HEK293 (cell line): ENCODE measurements around the gene SBF2.

Experiments used
- CTCF ChIA-PET: fragments of 350-600 bp; formaldehyde crosslinking; extraction: SDS; loops from one replicate; lab custom pipeline; 2021; ENCODE audit warnings: antibody characterized with exemption; lab: Yijun Ruan, JAX
- POLR2A ChIA-PET: fragments of 300-600 bp; formaldehyde crosslinking; extraction: SDS; loops from one replicate; lab custom pipeline; 2020; ENCODE audit warnings: antibody characterized with exemption, inconsistent platforms; lab: Yijun Ruan, JAX
- H3K27ac ChIP-seq: fragments of 200-500 bp; sonication (Bioruptor generic); 2 replicates; pipeline ENCODE4 v1.5.1; 2014; ENCODE audit warnings: low read depth, low read length, control low read depth, inconsistent platforms; ENCODE audit errors: extremely low read depth
- H3K36me3 ChIP-seq, 2 experiments: fragments of 200-500 bp in 1 of 2; sonication (Bioruptor generic) in 1 of 2; 1 replicate in 1 of 2; 2 replicates in 1 of 2; pipeline ENCODE4 v1.5.1; 2014 to 2017; ENCODE audit warnings: inconsistent platforms in 2 of 2, low read length in 2 of 2; ENCODE audit not compliant: control insufficient read depth in 2 of 2, insufficient read depth in 1 of 2
- H3K4me1 ChIP-seq: fragments of 200-500 bp; sonication (Bioruptor generic); 2 replicates; pipeline ENCODE4 v1.5.1; 2014; ENCODE audit warnings: mild to moderate bottlenecking, low read length, inconsistent platforms; ENCODE audit not compliant: control insufficient read depth, insufficient read depth
- H3K4me3 ChIP-seq: 2 replicates; pipeline ENCODE4 v1.5.1; 2011; ENCODE audit warnings: low read depth, mild to moderate bottlenecking, control low read depth, low read length, moderate library complexity
- H3K9me3 ChIP-seq: fragments of 200-500 bp; sonication (Bioruptor generic); 2 replicates; pipeline ENCODE4 v1.5.1; 2014; ENCODE audit warnings: low read depth, low read length, inconsistent platforms; ENCODE audit not compliant: control insufficient read depth, insufficient read depth
- ELK4 ChIP-seq: IDR thresholded peaks from 2 replicates; pipeline ENCODE4 v1.6.1; 2011; ENCODE audit warnings: mild to moderate bottlenecking, low read depth, low read length, borderline replicate concordance
- GFI1B ChIP-seq: fragments of 450-650 bp; formaldehyde crosslinking; IDR thresholded peaks from 2 replicates; pipeline ENCODE4 v1.5.1; 2016; ENCODE audit warnings: missing biosample characterization, missing genetic modification characterization
- GLIS1 ChIP-seq: fragments of 450-650 bp; formaldehyde crosslinking; IDR thresholded peaks from 2 replicates; pipeline ENCODE4 v1.5.1; 2016; ENCODE audit warnings: missing biosample characterization, missing genetic modification characterization
- PRDM10 ChIP-seq: fragments of 450-650 bp; formaldehyde crosslinking; IDR thresholded peaks from 2 replicates; pipeline ENCODE4 v1.5.1; 2016; ENCODE audit warnings: missing biosample characterization, missing genetic modification characterization
- WT1 ChIP-seq: fragments of 450-650 bp; formaldehyde crosslinking; IDR thresholded peaks from 2 replicates; pipeline ENCODE4 v1.5.1; 2016; ENCODE audit warnings: missing biosample characterization, missing genetic modification characterization
- ZBTB1 ChIP-seq: fragments of 450-650 bp; formaldehyde crosslinking; IDR thresholded peaks from 2 replicates; pipeline ENCODE4 v1.5.1; 2016; ENCODE audit warnings: missing biosample characterization, missing genetic modification characterization
- ZFP37 ChIP-seq: fragments of 450-650 bp; formaldehyde crosslinking; IDR thresholded peaks from 2 replicates; pipeline ENCODE4 v1.5.1; 2016; ENCODE audit warnings: missing biosample characterization, missing genetic modification characterization
- ZNF155 ChIP-seq: fragments of 450-650 bp; formaldehyde crosslinking; IDR thresholded peaks from 2 replicates; pipeline ENCODE4 v1.5.1; 2016; ENCODE audit warnings: missing biosample characterization, missing genetic modification characterization
- ZNF24 ChIP-seq: fragments of 450-650 bp; formaldehyde crosslinking; IDR thresholded peaks from 2 replicates; pipeline ENCODE4 v1.5.1; 2016; ENCODE audit warnings: missing biosample characterization, missing genetic modification characterization
- ZNF426 ChIP-seq: fragments of 450-650 bp; formaldehyde crosslinking; IDR thresholded peaks from 2 replicates; pipeline ENCODE4 v1.5.1; 2017; ENCODE audit warnings: missing biosample characterization, missing genetic modification characterization, mild to moderate bottlenecking, inconsistent platforms, moderate library complexity
- ZNF623 ChIP-seq: fragments of 450-650 bp; formaldehyde crosslinking; IDR thresholded peaks from 2 replicates; pipeline ENCODE4 v1.5.1; 2016; ENCODE audit warnings: missing biosample characterization, missing genetic modification characterization
- ZNF785 ChIP-seq: fragments of 450-650 bp; formaldehyde crosslinking; IDR thresholded peaks from 2 replicates; pipeline ENCODE4 v1.5.1; 2016; ENCODE audit warnings: missing biosample characterization, missing genetic modification characterization
- ZSCAN18 ChIP-seq: fragments of 450-650 bp; formaldehyde crosslinking; IDR thresholded peaks from 2 replicates; pipeline ENCODE4 v1.5.1; 2016; ENCODE audit warnings: missing biosample characterization, missing genetic modification characterization
- TF ChIP-seq, protein P1 (sequence below): fragments of 450-650 bp; formaldehyde crosslinking; IDR thresholded peaks from 2 replicates; pipeline ENCODE4 v1.5.1; 2016; ENCODE audit warnings: missing biosample characterization, missing genetic modification characterization
- TF ChIP-seq, protein P2 (sequence below): fragments of 450-650 bp; formaldehyde crosslinking; IDR thresholded peaks from 2 replicates; pipeline ENCODE4 v1.5.1; 2017; ENCODE audit warnings: missing biosample characterization, missing genetic modification characterization
- TF ChIP-seq, protein P3 (sequence below): fragments of 450-650 bp; formaldehyde crosslinking; IDR thresholded peaks from 2 replicates; pipeline ENCODE4 v1.5.1; 2017; ENCODE audit warnings: missing biosample characterization, mild to moderate bottlenecking, missing genetic modification characterization, moderate library complexity

SBF2 gene

DNA sequence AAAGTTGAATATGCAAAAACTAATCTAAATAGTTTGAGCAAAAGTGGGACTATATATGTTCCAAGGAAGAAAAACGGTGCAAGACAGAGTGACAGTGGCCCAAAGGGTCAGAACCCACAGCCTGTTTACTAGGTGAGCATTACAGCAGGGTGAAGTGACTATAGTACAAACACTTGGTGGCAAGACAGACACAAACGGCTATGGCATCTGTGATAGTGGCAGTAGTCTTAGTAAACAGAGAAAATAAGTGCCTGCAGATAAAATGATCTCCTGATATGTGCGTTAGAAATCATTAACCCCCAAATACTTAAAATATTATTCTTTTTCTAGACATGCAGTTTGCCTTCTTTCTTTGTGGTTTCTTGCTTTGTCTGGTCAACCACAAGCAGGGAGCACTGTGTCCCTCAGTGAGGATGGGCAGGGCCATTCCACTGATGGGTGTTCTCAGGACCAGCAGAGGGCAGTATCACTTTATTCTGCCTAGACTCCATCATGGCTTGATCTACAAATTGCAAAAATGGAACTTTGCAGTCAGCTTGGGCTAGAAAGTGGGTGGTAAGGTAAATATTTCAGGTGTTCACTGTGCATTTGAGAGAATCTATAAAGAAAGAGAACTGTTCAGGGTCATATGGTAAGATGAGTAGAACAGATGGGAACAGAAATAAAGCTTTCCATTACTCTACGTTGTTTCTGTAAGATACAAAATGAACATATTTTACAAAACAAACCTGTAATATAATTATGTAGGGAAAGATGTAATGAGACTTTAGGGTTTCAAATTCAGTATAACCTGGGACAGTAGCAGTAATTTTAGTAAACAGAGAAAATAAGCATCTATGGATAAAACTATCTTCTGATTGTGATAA, 431.9 kb downstream of the SBF2 start (continued):
- TF ChIP-seq GFI1B, result no peak
- TF ChIP-seq ZNF426 (tag by site-specific recombination), result no peak
- TF ChIP-seq GLIS1 (tag by site-specific recombination), result peak; percentile 49
- no peak for TF ChIP-seq ZBTB1 (tag by site-specific recombination)
- TF ChIP-seq, protein P1, sequence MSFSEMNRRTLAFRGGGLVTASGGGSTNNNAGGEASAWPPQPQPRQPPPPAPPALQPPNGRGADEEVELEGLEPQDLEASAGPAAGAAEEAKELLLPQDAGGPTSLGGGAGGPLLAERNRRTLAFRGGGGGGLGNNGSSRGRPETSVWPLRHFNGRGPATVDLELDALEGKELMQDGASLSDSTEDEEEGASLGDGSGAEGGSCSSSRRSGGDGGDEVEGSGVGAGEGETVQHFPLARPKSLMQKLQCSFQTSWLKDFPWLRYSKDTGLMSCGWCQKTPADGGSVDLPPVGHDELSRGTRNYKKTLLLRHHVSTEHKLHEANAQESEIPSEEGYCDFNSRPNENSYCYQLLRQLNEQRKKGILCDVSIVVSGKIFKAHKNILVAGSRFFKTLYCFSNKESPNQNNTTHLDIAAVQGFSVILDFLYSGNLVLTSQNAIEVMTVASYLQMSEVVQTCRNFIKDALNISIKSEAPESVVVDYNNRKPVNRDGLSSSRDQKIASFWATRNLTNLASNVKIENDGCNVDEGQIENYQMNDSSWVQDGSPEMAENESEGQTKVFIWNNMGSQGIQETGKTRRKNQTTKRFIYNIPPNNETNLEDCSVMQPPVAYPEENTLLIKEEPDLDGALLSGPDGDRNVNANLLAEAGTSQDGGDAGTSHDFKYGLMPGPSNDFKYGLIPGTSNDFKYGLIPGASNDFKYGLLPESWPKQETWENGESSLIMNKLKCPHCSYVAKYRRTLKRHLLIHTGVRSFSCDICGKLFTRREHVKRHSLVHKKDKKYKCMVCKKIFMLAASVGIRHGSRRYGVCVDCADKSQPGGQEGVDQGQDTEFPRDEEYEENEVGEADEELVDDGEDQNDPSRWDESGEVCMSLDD, result no peak
- peak; percentile 45; the same call in 1 of the 2 replicates for TF ChIP-seq PRDM10
- no peak for TF ChIP-seq ZNF623 (tag by site-specific recombination)

DNA sequence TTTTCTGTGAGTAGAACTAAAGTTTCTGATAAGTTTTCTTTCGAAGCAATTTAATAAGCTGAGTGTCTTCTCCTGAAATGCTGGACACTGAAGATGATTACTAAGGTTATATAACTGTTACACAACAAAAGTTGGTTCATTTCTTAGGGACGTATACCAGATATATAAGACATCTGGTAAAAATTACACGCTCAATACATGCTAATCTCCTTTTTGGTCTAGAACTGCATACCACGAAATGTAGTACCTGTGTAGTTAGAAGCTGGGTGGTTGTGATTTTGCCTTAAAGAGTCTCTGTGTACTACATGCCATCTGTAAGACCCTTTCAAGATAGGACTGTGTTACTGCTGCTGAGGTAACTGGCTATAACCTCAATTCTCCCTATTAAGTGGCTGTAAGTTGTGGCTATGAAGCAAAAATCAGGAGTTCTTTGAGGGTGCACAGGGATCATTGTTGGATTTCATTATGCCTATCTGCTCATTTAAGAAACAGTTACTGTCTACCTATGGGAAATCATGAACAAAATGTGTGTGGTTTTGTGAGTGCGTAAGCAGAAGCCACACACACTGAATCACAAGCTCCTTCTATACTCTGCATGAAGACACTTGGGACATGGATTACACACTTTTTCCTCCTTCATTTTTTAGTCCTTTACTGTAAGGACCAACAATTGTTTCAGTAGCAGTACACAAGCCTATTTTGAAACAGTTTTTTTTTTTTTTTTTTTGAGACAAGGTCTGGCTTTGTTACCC, 434.3 kb downstream of the SBF2 start:
- H3K4me1 ChIP-seq, result peaks cover 12% of the 10 kb centered on the region; the same call in 1 of the 2 replicates
- CTCF ChIA-PET, result interaction anchor here (0.6 to 2.3 kb wide), 9 partner anchors 15 to 934 kb away, joined by 3 to 16 read pairs (median 4); no protein-coding TSS in a partner anchor

GRCh38 chr11:9858822-9859221, 435.2 kb downstream of the SBF2 start:
- ChIA-PET CTCF (interaction anchor here (0.6 to 2.3 kb wide), 4 partner anchors 114 to 508 kb away, joined by 3 to 16 read pairs (median 4); no protein-coding TSS in a partner anchor), POLR2A (interaction anchor here (1.7 kb wide), 1 partner anchor 446 kb away, joined by 4 read pairs; the partner anchor contains the start of gene ADM)
- Histone ChIP-seq H3K4me3 (no peak overlapping the region), H3K4me1 (peaks cover 12% of the 10 kb centered on the region; the same call in 1 of the 2 replicates), H3K36me3 (peaks cover 0 to 17% of the 10 kb centered on the region in 2 experiments; a peak in 1 of 3 replicates), H3K9me3 (no peaks in the 10 kb centered on the region), H3K27ac (no peak overlapping the region)
- TF ChIP-seq ZNF155 (no peak), WT1 (tag by site-specific recombination) (0 out of 2 replicates have a peak, but pooled peaks have one; percentile 28), ZNF785 (tag by site-specific recombination) (no peak), ZSCAN18 (no peak), ZNF24 (tag by site-specific recombination) (no peak)
- TF ChIP-seq, protein P2, sequence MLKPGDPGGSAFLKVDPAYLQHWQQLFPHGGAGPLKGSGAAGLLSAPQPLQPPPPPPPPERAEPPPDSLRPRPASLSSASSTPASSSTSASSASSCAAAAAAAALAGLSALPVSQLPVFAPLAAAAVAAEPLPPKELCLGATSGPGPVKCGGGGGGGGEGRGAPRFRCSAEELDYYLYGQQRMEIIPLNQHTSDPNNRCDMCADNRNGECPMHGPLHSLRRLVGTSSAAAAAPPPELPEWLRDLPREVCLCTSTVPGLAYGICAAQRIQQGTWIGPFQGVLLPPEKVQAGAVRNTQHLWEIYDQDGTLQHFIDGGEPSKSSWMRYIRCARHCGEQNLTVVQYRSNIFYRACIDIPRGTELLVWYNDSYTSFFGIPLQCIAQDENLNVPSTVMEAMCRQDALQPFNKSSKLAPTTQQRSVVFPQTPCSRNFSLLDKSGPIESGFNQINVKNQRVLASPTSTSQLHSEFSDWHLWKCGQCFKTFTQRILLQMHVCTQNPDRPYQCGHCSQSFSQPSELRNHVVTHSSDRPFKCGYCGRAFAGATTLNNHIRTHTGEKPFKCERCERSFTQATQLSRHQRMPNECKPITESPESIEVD (tag by site-specific recombination), result peak; percentile 77
- TF ChIP-seq, protein P3, sequence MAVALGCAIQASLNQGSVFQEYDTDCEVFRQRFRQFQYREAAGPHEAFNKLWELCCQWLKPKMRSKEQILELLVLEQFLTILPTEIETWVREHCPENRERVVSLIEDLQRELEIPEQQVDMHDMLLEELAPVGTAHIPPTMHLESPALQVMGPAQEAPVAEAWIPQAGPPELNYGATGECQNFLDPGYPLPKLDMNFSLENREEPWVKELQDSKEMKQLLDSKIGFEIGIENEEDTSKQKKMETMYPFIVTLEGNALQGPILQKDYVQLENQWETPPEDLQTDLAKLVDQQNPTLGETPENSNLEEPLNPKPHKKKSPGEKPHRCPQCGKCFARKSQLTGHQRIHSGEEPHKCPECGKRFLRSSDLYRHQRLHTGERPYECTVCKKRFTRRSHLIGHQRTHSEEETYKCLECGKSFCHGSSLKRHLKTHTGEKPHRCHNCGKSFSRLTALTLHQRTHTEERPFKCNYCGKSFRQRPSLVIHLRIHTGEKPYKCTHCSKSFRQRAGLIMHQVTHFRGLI (tag by site-specific recombination), result no peak

More for the DNA sequence above, 434.3 kb downstream of the SBF2 start:
- H3K36me3 ChIP-seq, result peaks cover 0 to 17% of the 10 kb centered on the region in 2 experiments; a peak in 1 of 3 replicates
- H3K4me3 ChIP-seq, result no peak overlapping the region
- TF ChIP-seq ELK4, result no peak
- TF ChIP-seq ZFP37 (tag by site-specific recombination), result no peak
- H3K9me3 ChIP-seq, result no peaks in the 10 kb centered on the region
- POLR2A ChIA-PET, result interaction anchor here (0.6 to 1.7 kb wide), 2 partner anchors 445 to 507 kb away, joined by 3 to 4 read pairs; partner anchors contain the start of gene ADM
- no peak overlapping the region for H3K27ac ChIP-seq
